ENCODE measurements around the gene POLR3B.

The POLR3B gene

DNA sequence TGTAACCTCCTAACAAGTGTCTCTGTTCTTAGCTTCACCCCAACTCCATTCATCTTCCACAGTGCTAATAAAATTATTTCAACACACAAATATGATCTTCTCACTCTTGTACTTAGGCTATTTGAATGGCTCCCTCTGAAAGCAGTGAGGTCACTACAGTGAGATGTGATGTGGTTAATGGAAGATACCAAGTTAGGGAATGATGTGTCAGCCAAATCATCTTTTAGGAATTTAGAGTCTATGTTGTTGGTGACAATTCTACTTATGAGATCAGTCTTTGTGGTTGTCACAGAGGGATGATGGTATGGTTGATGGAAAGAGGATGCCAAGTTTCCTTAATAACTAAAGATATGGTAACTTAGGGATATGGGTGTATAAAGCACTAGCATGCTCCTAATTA, 57.6 kb downstream of the POLR3B start:
- no peak for DNase-seq (ENCODE audit: low spot score)

DNA sequence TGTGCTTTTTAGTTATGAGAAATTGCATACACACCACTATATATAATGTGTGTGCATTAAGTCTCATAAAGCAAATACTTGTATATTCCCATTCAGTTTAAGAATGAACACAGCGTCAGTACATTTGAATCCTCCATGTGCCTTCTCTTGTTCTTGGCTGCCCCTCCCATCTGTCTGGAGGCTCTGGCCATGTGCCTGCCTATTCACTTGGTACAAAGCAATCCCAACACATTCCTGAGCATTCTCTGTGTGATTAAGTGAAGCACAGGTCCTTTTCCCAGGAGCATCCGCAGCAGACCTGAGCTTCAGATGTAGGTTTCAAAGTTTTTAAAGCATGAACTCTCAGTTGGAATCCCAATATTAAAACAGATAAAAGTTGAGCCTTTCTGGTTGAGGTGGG, 58.7 kb downstream of the POLR3B start:
- no peak for DNase-seq (ENCODE audit: low spot score)

DNA sequence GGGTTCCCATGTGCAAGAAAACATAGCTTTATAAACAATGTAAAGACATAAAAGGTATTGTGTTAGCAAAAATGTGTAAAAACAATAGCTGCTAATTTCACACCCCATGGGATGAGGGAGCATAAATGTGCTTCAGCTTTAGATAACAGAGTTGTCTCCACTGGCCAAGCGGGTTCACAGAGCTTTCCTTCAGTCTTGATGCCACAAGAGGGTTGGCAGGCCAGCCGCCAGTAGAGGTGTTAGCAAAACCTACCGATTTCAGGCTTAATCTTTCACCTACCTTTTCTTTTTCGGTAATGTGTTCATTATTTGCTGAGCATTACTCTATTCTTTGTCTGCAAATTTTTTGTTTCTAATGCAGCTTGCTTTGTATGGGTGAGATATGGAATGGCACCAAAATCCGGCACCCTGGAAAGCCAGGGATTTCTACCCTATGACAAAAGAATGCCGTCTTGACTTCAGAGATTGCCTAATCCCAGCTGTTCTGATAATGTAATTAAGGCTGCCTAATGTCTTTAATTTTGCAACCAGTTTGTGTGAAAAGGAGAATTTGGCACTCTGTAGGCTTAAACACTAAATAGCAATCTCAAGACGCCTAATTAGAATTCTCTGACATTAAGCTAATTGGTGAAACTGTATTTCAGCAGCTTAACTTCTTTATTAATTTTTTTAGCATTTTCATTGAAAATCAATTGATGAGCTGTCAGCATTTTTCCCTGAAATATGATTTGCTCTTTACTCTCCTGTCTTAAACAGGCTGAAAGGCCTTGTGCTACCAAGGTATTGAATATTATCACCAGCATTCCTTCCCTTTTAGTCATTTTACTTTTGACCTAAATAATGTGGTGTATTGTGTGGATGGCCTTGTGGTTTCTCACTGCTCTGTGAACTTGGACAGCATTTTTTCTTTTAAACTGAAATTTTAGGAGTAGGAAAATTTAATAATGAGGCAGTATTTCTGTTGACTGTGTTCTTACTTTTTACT, 60.7 kb downstream of the POLR3B start:
- DNase-seq (ENCODE audit: low spot score), result no peak

DNA sequence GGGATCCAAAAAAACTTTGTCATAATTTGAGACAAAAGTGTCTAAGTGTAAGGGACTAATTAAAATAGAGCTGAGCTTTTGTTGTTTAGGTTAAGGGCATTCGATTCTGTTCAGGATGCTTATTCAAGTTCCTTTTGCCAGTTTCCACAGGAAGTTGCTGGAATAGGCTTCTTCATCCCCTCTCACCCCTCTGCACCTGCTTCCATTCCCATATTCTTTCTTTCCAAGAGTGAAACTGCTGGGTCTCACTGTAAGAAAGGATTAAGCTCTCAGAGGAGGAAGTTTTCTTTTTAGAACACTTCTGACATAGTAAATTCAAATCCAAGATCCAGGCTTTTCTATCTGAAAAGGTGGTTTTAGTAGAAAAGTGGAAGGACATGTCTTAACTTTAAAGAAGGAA, 61.4 kb downstream of the POLR3B start:
- DNase-seq (ENCODE audit: low spot score), result no peak

DNA sequence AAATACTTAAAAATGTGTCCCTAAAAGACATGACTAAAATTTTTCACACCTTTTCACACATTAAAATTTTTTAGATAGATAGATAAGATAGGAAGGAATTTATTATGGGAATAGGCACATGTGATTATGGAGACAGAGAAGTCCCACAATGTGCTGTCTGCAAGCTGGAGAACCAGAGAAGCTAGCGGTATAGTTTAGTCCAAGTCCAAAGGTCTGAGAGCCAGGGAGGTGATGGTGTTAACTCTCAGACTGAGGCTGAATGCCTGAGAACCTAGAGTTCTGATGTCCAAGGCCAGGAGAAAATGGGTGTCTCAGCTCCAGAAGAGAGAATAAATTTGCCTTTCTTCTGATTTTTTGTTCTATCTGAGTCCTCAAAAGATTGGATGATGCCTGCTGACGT, 65.7 kb downstream of the POLR3B start:
- no peak for DNase-seq (ENCODE audit: low spot score)

DNA sequence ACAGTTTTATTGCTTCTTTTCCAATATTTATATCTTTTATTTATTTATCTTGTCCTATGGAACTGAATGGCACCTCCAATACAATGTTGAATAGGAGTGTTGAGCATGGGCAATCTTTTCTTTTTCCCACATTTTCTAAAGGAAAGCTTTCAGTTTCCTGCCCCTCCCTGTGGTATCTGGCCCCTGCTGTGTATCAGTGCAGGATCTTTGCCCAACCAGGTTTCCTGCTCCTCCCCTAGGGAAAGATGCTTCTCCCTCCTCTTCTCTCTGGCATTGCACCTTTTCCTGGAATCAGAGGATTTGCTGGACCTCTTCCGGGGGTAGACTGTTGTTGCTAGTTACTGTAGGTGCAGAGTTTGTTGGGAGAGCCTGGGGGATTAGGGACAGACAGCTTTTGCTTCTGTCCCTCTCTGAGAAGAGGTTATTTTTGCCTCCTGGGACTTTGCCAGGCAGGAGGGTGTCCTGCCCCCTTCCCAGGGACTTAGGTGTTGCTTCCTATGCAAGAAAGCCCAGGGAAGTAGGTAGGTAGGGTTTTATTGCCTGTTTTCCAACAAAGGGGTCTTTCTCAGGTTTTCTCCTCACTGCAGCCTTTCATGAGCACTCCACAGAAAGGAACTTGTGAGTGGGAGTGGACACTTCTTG, 67.6 kb downstream of the POLR3B start:
- DNase-seq (ENCODE audit: low spot score), result no peak

DNA sequence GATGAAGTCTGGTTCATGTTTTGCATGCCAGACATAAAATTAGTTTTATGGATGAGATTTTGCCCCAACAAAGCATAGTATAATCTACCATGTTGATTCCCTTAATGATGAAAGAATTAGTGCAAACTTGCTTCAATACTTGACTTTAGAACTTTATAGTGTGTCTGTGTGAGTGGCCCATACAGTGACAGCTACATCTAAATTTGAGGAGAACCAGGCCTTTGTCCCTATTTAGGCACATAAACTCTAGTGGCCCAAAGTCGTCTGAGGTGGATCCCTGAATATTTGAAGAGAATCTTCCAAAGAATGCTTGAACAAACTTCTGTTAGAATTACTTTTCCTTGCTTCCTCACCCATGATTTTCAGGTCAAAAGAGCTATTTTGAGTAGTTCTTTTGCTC, 70.4 kb downstream of the POLR3B start:
- no peak for DNase-seq (ENCODE audit: low spot score)

DNA sequence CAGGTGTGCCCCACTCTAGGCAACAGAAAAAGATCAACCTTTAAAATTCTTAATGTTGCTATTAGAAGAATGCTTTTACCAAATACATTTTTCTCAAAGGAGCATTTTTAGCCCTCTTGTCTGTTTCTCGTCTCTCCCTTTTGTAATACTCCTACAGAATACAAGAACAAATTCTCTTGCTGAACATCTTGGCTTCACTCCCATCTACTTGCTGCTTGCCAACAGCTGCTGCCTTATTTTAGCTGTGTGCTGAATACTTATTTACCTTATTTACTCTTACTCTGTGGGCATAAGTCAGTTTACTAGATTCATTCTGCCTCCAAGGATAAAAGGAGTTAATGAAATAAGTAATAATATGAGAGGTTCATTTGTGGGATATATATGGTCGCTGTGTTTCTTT, 70.8 kb downstream of the POLR3B start:
- no peak for DNase-seq (ENCODE audit: low spot score)

DNA sequence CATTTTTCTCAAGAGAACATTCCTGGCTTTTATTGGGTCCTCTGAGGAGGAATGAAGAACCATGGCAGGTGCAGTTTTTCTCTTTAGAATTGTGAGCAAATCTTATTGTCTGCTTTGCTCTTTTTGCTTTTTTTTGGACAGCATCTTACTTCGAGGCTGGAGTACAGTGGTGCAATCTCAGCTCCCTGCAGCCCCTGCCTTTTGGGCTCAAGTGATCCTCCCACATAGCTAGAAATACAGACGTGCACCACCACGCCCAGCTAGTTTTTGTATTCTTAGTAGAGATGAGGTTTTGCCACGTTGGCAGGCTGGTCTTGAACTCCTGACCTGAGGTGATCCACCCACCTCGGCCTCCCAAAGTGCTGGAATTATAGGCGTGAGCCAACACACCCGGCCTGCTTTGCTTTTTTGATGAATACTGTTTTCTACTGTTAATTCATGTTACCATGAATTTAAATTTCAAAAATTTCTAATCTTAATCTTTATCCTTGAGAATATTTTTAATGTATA, 71.5 kb downstream of the POLR3B start:
- no peak for DNase-seq (ENCODE audit: low spot score)

DNA sequence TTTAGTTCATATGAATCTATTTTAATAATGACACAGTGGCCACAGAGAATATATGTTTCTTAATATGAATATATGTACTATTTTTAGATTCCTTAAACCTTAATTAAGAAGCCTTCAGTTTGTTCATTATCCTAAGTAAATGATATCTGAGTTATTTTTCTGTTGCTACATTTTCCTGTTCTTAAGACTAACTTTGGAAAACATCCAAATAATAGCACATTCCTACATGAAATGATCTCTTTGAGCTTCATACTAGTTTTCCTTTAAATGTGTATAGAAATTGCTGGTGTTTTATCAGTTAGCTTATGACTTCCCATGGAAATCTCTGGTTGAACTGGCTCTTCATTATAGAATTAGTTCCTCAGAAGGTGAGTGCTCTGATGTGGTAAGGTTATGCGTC, 72.1 kb downstream of the POLR3B start:
- DNase-seq (ENCODE audit: low spot score), result no peak

DNA sequence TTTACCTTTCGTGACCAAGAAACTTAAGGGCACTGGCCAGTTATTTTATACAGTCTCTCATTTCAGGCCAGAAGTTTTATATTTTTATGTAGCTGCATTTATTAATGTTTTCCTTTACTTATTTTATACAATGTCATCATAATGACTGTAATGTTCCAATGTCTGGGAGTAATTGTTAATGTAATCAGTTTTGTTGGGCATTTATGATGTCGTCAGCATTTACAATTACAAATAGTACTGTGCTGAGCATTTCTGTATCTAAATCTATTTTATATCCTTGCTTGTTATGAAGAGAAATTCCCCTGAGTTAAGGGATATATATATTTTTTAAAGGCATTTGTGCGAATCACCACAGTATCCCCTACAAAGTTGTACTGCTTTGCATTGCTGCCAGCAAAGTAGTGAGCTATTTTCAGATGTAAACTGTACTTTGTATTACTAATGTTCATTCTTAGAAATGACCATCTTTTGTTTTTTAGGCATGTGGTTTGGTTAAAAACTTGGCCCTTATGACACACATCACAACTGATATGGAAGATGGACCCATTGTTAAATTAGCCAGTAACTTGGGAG, 74.4 kb downstream of the POLR3B start:
- DNase-seq (ENCODE audit: low spot score), result no peak

DNA sequence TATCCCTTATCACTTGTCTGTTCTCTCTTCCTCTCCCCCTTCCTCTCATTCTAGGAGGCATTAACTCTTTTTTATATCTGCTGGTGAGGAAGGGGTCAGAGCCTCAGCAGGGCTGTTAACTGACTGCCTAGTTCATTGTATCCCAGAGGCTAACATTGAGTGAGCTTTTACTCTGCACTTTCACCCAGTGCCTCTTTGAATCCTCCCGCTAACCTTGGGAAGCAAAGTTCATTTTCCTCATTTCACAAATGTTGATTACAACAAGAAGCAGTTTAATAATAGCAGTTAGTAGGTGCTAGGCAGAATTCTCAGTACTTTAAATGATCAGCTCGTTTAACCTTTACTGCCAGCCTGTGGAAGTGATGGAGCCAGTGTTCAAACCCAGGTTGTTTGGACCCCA, 75.5 kb downstream of the POLR3B start:
- no peak for DNase-seq (ENCODE audit: low spot score)

DNA sequence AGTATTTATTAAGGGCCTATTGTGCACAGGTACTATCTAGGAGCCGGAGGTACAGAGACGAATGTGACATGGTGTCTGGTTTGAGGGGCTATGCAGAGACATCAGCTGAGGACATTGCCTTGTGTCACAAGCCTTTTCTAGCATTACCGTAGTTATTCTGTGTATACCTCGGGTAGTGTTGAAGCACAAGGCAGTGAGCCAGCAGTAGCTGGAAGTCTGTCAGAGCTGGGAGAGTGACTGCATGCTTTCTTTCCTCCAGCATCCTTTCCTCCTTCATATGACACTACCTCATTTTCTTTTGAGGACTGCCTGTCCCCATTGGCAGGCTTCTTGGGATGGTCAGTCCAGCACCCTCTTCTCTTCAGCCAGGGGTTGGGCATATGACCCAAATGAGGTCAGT, 77.0 kb downstream of the POLR3B start:
- DNase-seq (ENCODE audit: low spot score), result no peak

DNA sequence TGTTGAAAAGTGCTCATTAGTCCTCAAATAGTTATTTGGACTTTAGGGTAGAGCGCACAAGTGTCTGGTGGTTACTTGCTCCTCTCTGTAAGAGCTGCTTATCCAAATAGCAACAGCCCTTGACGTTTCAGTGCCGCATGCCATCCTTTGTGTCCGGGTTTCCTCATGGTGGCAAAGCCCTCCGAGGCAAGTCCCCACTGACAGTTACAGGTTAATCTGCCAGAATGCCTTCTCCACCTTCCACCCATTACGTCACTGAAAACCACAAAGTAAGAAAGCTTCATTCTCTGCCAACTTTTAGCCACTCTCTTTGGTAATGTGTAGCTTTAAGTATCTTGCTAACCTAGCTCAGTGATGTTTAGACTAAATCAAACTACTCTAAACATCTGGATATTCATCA, 78.6 kb downstream of the POLR3B start:
- no peak for DNase-seq (ENCODE audit: low spot score)

DNA sequence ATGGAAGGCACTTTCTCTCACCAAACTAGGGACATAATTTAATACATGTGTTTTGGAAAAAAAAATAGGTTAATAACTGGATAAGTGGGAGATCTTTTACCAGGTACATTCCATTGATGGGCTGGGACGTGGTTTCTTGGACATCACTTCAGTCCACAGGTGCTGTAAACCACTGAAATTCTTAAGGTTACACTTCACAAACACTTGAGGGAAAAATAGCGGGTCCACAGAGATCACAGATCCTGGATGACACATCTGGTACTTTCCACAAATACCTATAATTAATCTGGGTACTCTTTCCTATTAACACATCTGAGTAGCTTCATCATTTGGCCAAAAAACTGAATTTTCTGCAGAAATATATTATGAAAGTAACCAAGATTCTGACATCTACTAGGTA, 85.0 kb downstream of the POLR3B start:
- no peak for DNase-seq (ENCODE audit: low spot score)

DNA sequence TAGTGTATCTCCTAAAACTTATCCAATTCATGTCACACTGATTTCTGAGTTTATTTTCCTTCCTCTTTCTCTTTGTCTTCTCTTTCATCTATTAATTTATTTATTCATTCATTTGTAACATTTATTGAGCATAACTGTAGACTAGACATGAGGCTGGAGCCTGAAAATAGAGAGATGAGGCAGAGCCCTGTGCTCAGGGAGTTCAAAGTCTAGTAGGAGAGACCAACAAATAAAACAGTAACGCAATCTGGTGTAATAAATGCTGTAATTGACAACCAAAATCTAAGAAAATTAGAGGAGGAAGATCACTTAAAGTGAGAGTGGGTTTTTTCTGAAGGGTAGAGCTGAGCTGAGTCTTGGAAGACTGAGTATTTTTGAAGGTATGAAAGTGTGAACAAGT, 87.5 kb downstream of the POLR3B start:
- DNase-seq (ENCODE audit: low spot score), result no peak

DNA sequence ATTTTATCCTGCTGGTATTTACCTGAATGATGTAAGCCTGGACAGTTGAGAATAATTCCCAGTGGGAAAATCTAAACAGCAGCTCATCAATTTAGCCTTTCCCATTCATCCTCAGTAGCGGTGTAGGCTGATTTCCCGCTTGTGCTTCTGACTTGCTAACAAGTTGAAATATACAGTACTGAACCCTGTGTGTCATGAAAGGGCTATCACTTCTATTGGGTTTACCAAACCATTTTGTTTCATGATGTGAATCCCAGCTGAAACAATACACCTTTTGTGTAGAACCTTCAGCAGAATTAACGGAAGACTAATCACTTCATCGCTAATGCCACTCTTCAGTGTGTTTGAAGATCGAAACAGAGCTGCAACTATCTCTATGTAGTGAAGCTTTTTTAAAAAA, 88.4 kb downstream of the POLR3B start:
- no peak for DNase-seq (ENCODE audit: low spot score)

DNA sequence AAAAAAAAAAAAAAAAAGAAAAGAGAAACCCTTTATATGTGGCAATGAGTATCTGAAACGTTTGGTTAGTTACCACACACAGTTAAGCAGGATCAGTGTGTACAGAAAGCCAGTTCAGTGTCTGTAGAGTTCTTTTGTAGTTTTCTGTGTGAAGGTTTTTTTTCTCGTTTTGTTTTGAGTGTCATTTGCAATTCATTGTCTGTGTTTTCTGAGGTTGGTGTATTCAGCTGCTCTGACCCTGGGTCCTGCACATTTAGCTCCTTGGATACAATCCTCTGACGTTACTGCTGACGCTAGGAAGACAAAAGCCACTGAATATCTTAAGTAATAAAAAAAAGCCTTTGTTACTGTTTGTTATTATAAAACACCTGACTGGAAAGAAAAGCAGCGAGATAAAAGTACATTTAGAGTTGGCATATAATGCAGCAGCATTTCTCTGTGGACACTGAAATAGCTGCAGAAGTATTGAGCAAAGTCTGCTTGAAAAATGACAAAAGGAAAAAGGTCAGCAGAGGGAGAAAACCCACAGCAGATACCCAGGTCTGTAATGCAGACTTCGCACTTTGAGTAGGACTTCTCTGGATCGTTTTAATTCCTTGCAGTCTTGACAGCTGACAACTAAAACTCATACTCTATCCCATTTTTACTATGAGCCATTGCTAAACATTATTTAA, 89.0 kb downstream of the POLR3B start:
- DNase-seq (ENCODE audit: low spot score), result no peak

DNA sequence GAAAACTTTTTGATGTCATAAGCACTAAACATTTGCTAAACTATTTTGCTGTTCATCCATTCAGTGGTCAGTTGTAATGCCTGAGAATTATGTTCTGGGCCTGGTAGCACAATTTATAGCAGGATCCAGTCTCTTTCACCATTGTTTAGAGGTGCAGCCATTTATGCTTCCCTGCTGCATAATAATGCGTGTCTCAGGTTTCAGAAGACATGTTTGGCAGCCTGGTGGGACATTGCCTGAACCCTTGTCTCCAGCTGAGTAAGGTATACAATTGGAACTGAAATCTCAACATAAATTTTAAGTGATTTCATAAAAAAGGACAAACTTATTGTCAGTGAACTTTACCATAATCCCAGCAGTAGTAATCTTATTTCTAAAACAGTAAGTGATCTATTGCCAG, 94.8 kb downstream of the POLR3B start:
- DNase-seq (ENCODE audit: low spot score), result no peak

DNA sequence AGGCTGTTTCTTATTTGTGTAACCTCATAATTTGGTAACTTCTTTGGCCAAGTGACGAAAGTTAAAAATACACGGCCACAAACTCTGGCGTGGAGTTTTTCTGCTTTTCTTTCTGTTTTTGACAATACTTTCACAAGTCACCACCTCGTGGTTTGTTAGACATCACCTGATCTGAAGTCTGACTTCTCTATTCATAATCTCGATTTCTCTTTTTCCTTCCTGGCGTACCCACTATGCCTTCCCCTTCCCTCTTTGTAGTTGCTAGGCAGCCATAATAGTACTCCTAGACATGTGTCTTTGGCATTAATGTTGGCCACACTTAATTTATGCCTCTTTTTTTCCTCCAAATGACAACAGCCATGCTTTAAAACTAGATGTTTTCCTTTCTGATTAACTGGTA, 97.6 kb downstream of the POLR3B start:
- DNase-seq (ENCODE audit: low spot score), result no peak

DNA sequence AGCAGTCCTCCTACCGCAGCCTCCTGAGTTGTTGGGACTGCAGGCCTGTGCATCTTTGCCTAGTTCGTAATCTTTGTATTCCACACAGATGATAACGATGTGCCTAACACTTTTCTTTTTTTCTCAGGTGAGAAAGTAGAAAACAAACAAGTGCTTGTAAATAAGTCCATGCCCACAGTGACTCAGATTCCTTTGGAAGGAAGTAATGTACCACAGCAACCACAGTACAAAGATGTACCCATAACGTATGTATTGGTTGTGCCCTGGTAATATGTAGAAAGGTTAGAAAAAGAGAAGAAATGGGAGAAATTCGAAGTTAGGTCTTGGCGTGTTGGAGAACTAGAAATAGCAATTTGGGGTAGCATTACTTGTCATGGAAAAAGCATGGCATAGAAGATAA, 101.6 kb downstream of the POLR3B start:
- DNase-seq (ENCODE audit: low spot score), result no peak

DNA sequence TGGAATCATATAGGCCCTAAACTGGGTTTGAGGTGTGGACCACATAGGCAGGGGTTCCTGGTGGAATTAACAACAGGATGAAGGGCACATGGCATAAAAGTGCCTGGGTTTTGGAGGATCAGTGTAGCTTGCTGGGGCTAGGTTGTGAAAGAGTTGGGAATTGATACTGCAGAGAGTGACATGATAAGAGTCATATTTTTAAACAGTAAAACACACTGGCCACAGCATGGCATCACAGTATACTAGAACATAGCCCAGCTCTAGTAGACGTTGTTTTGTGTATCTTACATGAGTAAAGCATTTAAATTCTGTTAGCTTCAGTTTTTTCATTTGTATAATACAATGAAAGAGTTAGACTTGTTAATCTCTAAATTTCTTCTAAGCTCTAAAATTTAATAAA, 102.0 kb downstream of the POLR3B start:
- DNase-seq (ENCODE audit: low spot score), result no peak

DNA sequence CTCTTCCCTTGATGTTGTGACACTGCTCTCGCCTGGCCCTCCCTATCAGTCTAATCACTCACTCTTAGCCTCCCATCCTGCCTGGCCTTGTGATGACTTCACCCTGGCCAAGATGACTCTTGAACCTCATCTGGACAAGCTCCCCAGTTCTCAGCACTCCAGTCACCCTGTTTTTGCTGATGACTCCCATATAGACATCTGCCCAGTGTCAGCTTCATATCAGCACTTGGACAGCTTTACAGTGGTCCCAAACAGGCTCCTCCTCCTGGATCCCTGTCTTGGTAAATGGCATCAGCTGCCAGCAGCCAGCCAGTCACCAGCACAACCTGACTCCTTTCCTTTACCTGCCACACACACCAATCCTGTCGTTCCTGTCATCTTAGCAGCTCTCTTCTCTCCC, 104.2 kb downstream of the POLR3B start:
- no peak for DNase-seq (ENCODE audit: low spot score)
